GM21447 (cell line): ENCODE results near the gene SEMA5A.

ENCODE experiments used
- ATAC-seq: cut with Tn5 transposase; IDR thresholded peaks from one replicate; pipeline ENCODE4 v1.9.1; 2021; ENCODE audit not compliant: unreplicated experiment

SEMA5A gene

DNA sequence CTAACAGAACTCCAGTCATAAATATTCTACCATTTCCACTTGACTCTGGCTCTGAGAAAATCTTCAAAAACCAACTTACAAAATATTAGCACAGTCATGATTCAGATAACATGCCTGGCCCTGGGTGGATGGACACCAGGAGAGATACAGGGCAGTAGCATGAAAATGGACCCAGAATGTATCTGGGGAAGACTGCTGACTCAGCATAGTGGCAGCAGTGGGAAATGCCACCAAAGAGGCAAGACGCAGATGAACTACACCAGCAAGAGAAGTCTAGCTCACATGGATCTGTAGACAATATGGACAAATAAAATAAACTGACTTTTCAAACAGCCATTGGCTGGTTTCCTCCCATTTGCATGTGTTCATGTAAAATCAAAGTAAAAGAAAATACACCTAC, 359.8 kb downstream of the SEMA5A start:
- ATAC-seq = no peak

DNA sequence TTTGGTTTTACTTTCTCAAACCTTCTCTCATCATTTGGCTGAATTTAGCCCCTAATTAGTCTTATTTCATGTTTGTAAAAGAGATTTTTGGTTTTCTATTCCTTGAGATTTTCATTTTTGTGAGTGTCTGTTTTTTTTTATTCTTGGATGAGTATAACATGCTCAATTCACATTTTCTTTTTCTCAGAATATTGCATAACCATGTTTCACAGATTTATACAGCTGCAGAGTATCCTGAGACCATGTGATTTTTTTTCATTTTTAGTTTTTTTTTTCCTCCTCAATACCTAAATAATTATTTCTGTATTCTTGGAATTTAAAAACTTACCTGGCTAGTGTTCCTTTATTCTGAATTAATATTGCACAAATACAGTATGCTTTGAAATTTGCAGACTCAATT, 361.9 kb downstream of the SEMA5A start:
- ATAC-seq = no peak

DNA sequence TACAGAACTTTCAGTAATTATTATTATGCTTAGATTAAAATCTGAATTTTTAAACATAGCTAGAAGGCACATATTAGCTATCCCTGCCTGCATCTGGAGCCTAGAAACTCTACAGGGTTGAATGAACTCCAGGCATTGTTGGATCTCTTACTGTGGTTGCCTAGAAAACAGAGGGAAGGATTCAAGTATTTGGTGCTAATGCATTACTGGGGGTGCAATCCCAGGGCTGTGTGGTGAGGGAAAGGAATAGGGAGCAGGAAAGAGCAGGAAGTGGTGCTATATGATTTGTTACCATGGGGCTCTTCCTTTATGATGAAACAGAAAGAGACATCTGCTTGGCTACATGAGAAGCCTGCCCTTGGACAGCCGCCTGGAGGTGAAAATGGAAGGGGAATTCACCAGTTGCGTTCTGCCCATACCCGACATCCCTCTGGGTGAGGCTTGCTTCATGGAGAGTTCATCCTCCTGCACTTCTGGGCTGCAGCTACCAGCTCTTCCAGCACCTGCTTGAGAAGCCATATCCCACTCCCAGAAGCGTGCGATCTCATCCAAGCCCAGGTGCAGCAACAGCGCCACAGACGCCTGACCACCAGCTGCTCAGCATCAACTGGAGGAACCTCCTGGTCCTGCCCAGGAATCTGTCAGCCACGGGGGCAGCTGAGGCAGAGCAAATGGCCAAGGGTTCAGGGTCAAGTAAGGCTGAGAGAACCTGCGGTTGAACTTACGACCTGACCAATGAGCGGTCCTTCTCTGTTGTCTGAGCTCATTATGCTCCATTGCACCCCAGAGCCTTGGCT, 362.8 kb downstream of the SEMA5A start:
- no peak for ATAC-seq

DNA sequence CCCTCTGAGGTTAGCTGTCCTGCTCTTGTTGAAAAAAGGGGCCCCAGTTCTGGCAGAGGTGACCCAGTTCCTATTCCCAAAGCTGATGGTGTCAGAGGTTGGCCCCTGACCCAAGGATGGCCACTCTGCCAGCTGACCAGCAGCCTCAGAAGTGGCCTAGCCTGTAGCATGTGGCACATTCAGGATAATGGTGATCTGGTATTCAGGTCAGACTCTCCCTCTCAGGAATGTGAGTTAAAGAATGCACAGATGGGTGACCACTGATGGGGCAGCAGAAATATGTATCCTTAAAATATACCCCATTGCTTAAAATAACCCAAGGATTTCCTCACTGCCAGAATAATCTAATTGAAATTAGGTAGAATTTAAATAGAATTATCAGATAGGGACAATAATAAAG, 369.2 kb downstream of the SEMA5A start:
- no peak for ATAC-seq

DNA sequence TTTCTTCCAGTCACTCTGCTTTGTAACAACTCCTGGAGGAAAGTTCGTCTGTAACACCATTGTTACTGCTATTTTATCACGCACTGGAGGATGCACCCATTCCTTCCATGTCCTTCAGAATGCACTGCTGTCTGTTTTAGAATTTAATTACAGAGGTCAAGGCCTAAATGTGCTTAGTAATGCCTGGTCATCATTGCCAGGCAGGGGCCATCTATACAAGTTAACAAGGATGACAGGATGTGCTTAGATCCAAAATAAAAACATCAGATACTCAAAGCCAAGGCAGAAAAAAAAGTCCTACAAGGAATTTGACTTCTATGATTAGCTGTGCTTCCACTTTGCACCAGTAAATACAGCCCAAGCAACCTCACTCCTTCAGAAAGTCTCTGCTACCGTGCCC, 371.4 kb downstream of the SEMA5A start:
- ATAC-seq = no peak

DNA sequence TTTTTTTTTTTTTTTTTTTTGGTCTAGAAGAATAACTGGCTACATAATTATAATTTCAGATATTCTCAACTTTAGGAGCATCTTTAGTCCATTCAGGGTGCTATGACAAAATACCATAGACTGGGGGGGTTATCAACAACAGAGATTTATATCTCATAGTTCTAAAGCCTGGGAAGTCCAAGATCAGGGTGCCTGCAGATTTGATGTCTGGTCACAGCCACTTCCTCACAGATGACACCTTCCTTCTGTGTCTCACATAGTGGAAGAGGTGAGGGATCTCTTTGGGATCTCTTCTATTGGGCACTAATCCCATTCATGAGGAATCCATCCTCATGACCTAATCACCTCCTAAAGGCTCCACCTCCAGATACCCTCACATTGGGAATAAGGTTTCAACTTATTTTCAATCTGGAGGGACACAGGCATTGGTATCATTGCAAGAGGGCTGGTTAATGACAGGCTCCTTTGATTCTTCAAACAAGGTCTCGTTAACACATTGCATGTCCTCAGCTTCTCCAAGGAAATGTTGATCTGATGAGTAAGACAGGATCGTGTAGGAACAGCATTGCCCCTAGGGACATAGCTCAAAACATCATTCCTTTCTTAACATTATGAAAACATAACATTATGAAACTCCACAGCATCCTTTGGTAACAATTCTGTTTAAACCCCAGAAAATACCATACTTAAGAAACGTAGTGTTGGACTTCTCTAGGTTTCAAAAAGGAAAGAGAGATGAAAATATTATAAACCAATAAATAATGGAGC, 372.4 kb downstream of the SEMA5A start:
- ATAC-seq = no peak

DNA sequence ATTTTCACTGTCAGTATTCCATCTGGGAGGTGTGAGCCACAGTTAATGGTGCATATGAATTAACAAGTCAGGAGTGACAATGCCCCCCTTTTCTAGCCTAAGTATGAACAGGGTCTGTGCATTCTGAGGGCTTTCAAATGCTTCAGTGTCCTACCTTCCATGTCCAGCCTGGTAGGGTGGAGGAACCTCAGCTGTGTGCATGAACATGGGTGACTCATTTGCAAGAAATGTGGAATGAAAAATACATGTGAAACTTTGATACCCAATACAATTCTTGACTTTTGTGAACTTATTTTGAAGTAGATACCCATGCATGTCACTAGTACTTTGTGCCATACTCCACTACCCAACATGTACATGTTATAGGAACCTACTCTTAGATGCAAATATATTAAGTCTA, 375.8 kb downstream of the SEMA5A start:
- ATAC-seq = no peak

DNA sequence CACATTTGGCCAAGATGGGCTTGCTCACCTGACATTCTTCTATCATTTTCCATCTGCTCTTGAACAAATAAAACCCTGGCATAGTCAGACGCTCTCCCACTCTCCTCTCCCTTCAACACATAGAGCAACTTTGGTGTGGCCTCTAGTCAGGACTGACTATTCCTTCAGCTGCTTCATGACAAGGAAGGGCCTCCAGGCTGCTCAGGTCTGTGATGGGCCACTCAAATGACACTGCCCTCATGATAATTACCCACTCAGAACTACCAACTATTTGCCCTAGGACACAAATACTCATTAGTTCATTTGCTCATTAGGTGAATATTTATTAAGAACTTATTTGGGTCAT, 376.3 kb downstream of the SEMA5A start:
- ATAC-seq = no peak

DNA sequence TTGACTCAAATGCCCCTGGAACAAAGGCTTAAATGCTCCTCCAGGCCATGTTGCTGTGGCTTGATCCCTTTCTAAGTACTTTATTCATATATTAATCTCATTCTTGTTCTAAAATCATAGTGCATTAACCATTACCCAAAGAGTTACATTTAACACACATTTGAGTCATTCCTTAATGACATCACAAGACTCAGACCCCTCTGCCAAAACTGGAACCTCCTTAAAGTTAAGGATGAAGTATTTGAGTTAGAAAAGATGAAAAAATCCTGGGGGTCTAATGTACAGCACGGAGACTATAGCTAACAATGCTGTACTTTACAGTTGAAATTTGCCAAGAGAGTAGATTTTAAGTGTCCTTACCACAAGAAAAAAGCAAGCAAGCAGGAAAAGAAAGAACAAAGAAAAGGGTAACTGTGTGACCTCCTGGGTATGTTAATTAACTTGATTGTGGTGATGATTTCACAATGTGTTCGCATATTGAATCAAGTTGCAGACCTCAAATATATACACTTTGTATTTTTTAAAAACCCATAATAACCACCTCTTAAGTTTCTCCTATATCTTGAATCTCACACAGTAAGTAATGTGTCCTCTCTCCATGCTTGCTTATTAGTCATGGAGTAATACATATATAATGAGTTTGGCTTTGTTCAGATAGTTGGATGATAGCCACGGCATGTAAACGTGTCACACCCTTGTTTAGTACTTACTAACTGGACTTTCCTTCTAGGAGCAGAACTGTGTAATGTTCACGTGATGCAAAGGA, 376.9 kb downstream of the SEMA5A start:
- no peak for ATAC-seq

DNA sequence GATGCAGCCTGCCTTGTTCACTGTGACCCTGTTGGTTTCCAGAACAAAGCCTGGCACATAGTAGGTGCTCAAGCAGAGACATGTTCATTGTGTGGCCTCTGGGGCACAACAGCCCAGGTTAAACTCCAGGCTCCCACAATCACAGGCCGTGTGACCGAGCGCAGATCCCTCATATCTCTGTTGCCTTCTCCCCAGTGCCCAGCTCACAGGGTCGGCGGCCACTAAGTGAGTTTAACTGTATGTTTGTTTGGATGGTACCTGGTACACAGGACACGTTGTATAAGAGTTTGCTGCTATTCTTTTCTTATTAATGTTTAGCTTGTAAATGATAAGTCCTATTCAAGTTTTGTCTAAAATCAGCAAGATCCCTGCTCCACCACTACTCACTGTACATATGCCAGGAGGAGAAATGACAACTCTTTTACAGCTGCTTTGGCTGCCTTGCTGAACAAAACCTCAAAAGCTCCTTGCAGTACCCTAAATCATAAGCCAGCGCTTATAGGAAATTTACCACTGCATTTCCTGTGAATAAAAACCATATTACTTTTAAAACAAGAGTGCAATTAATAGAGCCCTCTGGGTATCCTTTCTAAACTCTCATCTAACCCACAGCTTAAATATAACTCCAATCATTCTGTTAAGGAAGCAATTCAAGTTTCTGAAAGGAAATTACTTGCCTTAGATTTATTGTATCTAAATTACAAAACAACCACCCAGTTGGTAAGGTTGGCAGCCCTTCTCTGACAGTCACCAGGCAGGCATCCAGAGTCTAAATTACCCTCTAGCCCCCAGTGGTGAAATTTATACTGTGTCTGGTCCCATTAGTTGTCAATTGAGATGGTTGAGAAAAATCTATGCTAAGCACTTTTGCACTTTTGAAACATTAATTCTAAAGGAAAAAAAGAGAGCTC, 379.4 kb downstream of the SEMA5A start:
- no peak for ATAC-seq

DNA sequence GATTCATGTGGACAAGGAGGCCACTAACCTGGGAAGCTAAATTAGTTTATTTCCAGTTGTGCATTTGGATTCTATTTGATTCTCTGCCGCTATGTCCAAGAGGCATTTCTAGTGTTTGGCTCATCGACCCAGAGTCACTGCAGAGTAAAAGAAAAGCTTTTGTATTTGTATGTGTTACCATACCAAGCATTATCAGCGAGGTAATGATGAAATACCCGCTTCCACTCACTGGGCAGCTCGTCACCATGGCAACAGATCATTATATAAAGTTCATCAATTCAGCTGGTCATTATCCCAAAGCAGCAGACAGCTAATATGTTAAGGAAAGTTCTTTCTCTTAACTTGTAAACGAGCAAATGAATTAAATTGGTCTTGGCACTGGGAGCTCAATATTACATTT, 380.3 kb downstream of the SEMA5A start:
- no peak for ATAC-seq

DNA sequence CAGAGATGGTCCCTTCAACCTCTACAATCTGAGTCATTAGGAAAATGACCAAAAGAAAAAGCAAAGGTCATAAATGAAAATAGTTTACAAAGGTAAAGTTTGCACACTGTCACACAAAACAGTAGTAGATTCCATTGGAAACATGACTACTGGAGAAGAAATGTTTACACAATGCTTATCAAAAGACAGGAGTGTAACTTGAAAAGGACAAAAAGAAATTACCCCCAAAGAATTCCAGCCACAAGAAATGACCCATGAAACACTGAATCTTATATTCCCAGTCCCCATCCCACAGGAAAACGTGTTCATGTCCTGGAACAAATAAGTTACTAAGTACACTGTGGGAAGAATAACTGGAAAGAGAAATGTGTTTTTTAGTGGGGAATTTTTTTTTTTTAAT, 385.1 kb downstream of the SEMA5A start:
- ATAC-seq = no peak

DNA sequence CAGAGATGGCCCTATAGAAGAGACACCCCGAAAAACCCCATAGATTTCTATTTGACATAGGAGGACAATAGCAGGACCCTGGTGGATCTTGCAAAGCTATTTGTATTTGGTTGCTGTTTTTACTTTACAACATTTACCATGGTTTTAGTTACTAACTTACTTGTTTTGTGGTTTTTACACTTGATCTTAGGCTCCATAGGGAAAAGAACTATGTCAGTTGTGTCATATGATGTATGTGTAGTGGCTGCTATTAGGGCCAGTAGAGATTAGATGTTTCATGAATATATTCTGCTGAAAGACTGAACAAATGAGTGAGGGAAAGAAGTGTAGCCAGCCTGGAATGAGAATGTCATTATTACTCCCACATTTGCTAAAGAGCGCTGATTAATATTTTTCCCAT, 388.1 kb downstream of the SEMA5A start:
- no peak for ATAC-seq

DNA sequence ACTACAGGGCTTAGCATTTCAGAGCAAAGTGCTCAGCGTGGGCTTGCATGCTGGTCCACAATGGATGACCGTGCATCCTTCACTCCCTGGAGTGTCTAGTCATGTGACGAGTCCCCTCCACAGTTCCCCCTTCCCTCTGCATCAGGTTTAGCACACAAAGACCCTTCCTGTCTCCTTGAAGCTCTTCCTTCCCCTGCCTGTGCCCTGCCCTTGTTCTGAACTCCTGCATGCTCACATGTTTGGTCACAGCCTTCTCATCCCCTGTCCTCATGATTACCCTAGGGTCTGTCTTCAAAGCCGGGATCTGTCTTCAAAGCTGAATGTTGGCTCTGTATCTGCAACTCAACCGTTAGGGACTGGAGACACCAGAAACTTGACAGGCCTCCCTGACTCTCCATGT, 388.9 kb downstream of the SEMA5A start:
- no peak for ATAC-seq

DNA sequence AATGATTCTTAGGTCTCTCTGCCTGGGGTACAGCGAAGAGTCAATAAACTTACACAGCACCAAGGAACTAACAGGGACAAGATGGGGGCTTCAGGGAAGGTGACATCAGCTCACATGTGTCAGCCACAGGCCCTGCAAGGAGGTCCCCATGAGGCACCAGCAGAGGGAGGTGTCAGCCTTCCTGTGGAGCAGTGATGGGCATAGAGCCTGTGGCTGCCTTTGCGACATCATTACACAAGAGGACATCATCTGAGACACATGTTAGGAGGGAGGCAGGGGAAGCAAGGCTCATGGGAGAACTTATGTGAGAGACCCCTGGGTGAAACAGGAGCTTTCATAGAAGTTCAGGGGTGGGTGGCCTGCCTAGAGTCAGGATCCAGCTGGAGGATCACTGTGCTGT, 389.6 kb downstream of the SEMA5A start:
- ATAC-seq = no peak

DNA sequence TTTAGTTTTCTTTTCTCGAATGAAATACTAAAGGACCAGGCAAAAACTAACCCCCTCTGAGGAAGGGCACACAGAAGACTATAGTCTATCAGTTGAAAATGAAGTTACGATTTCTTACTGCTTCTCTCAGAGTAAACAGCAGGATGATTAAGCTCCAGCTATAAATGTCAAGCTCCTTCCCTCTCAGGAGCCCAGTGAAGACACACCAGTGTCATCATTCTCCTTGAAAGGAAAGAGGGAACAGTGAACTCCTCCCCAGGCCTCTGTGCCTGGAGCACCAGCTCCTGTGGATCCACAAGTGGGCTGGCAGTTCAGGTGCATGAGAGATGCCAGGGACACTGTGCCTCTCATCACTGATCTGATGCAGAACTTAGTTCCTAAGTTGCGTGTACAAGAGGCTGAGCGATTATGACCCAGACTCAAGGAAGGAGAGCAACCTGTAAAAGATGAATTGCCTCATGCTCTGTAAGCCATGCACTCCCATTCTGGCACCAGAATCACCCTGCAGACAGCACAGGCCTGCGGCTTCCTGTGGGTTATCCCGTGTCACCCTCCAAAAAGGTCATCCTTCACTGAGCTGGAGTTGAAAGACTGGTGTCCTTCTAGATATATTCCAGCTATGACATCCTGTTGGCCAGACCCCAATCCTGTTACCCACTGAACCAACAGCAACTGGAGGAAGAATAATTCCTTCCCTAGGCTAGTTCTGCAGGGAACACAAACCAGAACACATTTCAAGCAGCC, 394.0 kb downstream of the SEMA5A start:
- no peak for ATAC-seq

DNA sequence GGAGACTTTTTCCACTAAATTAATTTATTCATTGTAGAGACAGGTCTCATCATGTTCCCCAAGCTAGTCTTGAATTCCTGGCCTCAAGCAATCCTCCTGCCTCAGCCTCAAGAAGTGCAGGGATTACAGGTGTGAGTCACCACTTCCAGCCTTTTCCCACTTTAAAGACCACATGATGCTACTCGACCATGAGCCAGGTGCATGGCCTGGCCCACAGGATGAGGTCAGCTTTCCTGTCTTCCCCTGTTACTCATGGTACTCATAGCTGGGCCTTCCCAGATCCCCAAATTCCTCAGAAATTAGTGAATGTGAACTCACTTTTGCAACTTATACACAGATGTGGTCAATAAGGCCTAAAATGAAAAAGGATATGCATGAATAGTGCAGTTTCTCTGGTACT, 395.9 kb downstream of the SEMA5A start:
- no peak for ATAC-seq

DNA sequence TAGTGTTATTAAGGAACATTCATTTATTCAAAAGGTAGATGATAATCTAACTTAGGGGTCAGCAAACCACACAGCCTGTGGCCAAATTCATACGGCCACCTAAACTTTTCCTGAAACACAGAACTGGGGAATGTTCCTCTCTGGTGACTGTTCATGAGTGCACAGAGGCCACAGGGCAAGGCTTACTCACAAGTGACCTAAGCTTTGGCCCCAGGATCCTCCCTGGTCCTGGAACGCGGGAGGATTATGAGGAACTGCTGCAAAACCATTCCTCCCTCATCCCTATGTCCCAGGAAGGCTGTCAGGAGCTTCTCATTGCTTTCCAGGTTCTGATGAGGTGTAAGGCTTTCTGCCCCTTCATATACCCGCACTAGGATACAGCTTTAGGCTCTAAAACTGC, 397.6 kb downstream of the SEMA5A start:
- no peak for ATAC-seq

DNA sequence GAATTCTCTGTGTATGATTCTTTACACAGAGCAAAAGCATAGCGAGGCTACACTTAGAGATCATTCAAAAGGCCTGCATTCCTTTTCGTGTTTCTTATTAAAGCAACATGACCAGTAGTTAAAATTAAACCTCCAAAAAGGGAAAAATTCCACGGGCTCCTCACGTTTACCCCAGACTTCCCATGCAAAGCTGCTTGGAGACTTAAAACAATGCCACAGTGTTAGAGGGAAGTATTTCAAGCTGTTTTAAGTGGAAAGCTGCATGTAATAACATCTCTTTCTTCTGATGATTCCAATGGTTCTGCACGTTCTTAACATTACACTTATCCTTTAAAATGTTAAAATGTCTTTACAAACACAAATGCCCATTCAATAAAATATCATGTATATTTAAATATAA, 405.2 kb downstream of the SEMA5A start:
- no peak for ATAC-seq

DNA sequence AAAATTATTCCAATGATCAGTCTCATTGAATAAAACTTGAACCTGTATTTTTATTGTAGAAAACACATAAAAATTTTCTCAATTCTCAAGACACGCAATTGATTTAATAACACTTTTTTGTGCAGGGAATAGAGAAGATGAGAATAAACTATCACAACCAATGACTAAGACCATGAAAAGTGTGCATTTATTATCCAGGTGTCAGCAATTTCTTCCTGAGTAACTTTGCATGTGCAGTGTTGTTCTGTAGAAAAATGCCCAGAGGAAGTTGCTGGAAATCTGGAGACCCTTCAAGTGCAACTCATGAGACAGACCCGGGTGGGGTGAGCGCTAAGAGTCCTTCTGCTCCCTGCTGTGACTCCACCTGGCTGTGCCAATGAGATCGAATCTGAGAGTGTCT, 405.7 kb downstream of the SEMA5A start:
- no peak for ATAC-seq
